Measurements from ENCODE around the gene THSD4. TPM values are rescaled to one million over a fixed set of nuclear protein-coding genes. Genes with fewer than 3 reads are reported as not detected.

The THSD4 gene
- total and polyA plus RNA-seq, 9 of the 15 experiments (the other 6 are each of a cell fraction or from before 2014, with no cell fraction given) = 0.04 TPM; not detected in 5

- TF ChIP-seq EWSR1 (IDR thresholded peaks at IDR 0.05; ENCODE audit: borderline replicate concordance, low read depth, partially characterized antibody) (no peak), ZNF445 (CRISPR knock-in tag; IDR thresholded peaks at IDR 0.05; ENCODE audit: low read depth) (no peak), HDAC3 (IDR thresholded peaks at IDR 0.05; ENCODE audit: borderline replicate concordance, partially characterized antibody) (no peak), MCM3 (IDR thresholded peaks at IDR 0.05) (no peak), ZNF133 (CRISPR knock-in tag; IDR thresholded peaks at IDR 0.05) (no peak), NFYB (IDR thresholded peaks at IDR 0.05; ENCODE audit: extremely low read depth, insufficient read length) (no peak), NR1H2 (CRISPR knock-in tag; IDR thresholded peaks at IDR 0.05) (no peak), KLF1 (tag; IDR thresholded peaks at IDR 0.05) (no peak)
These were observed 683.4 kb downstream of the THSD4 start (continued) for GRCh38 chr15:71798641-71799040.

DNA sequence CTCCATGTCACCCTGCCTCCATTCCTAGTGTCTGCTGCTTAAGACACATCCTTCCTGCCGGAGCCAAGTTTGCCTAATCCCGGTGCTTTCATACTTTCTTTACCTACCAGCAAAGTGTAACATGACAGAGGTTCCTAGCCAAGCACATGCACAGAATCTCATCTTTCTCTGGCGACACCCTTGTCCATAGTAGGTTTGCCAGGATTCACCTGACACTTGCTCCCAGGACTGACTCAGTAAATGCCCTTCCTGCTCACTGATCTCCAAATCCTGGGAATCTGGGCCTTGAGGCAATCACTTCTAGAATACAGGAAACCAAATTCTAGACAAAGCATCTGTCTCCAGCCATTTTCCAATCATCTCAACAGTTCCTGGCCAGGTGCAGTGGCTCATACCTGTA is 684.9 kb downstream of the THSD4 start:
- POLR2A ChIA-PET = no interaction called here
- no peak for DNase-seq (ENCODE audit: extremely low read depth in 1 of 4, low spot score in 3 of 4)
- no peak overlapping the region for H3K27ac ChIP-seq (ENCODE audit: extremely low read depth, low read depth, low read length)
- no peaks in the 10 kb centered on the region for H3K9me1 ChIP-seq (ENCODE audit: control insufficient read depth, insufficient read depth, low read length)
- no TSS peak for BruUV-seq (replicated peaks)
- 0% methylated on average over 3 of the region's 3 CpGs for WGBS (ENCODE audit: insufficient coverage, low coverage, missing lambda C conversion rate)
- FAIRE-seq = no peak
- H4K20me1 ChIP-seq (replicated peaks; ENCODE audit: control insufficient read depth, insufficient read depth, low read length) = no peaks in the 10 kb centered on the region
- no peaks in the 10 kb centered on the region for H3K9me3 ChIP-seq (replicated peaks; ENCODE audit: control insufficient read depth, insufficient read depth, low read depth, low read length)
- in situ Hi-C loops (cut with MboI) (loop anchor here (5.0 kb wide), 1 partner anchor 53 kb away; no protein-coding TSS in a partner anchor), intact Hi-C loops (cut with micrococcal nuclease) (loop anchor here (2.0 to 10.0 kb wide), 3 partner anchors 55 to 415 kb away; no protein-coding TSS in a partner anchor)
- no peaks in the 10 kb centered on the region for H3K79me2 ChIP-seq (ENCODE audit: control insufficient read depth, insufficient read depth, low read length)
- no peak overlapping the region for H2AFZ ChIP-seq (ENCODE audit: low read depth, low read length)
- no peak for ATAC-seq
- H3K27me3 ChIP-seq (ENCODE audit: control insufficient read depth in 2 of 2, insufficient read depth in 2 of 2, low read length in 2 of 2) = peaks cover 3 to 25% of the 10 kb centered on the region in 2 experiments; a peak in 2 of 5 replicates
- no peak overlapping the region for H3K4me2 ChIP-seq (ENCODE audit: insufficient read depth, low read length)
- CTCF ChIA-PET (ENCODE audit: low intra/inter-chr PET ratio) = interaction anchor here (0.7 to 1.6 kb wide), 2 partner anchors 230 to 1121 kb away, joined by 3 to 6 read pairs; no protein-coding TSS in a partner anchor
- H3K4me1 ChIP-seq (replicated peaks in 1 of 2; ENCODE audit: control insufficient read depth in 2 of 2, insufficient read depth in 2 of 2, low read length in 2 of 2) = peaks cover 0 to 8% of the 10 kb centered on the region in 2 experiments; a peak in 2 of 5 replicates
- H3K36me3 ChIP-seq (ENCODE audit: control insufficient read depth, insufficient read depth, low read length) = no peaks in the 10 kb centered on the region
- H3K4me3 ChIP-seq = no peak overlapping the region
- H3K9ac ChIP-seq (ENCODE audit: insufficient read depth in 1 of 2, low read depth in 2 of 2, low read length in 2 of 2) = no peak overlapping the region
- TF ChIP-seq CGGBP1 (CRISPR knock-in tag; IDR thresholded peaks at IDR 0.05) (no peak), ZNF217 (CRISPR knock-in tag; IDR thresholded peaks at IDR 0.05) (no peak), HDGF (IDR thresholded peaks at IDR 0.05) (no peak), HDAC6 (IDR thresholded peaks at IDR 0.05; ENCODE audit: low read depth, low read length) (no peak), FOXP1 (CRISPR knock-in tag; IDR thresholded peaks at IDR 0.05) (no peak), SMARCC2 (IDR thresholded peaks at IDR 0.05; ENCODE audit: low read depth) (no peak), ZNF551 (CRISPR knock-in tag; IDR thresholded peaks at IDR 0.05) (no peak), E4F1 (CRISPR knock-in tag; IDR thresholded peaks at IDR 0.05; ENCODE audit: borderline replicate concordance) (no peak), NFE2 (IDR thresholded peaks at IDR 0.05; ENCODE audit: low read depth) (no peak), ZFP30 (CRISPR knock-in tag; IDR thresholded peaks at IDR 0.05; ENCODE audit: borderline replicate concordance) (no peak)
